Astrocyte (in vitro differentiated cells and primary cell): ENCODE measurements around the gene SLC6A19.

ENCODE experiments used
- CTCF ChIP-seq: IDR thresholded peaks from 2 replicates; pipeline ENCODE4 v1.5.1; 2011; ENCODE audit warnings: low read depth, mild to moderate bottlenecking, inconsistent platforms, low read length, moderate library complexity; ENCODE audit not compliant: insufficient read depth
- EZH2 ChIP-seq: IDR thresholded peaks from 2 replicates; pipeline ENCODE4 v1.6.1; 2012; ENCODE audit warnings: mild to moderate bottlenecking, low read length, inconsistent platforms; ENCODE audit not compliant: insufficient read depth

- TF ChIP-seq CTCF (no peak), EZH2 (no peak)
Measured at GRCh38 chr5:1213508-1214162, 12.2 kb downstream of the SLC6A19 start.
